OCI-LY1 (cell line): ENCODE data around the gene PSG6.

ENCODE experiments used
- EZH2 ChIP-seq: fragments of 200-600 bp; sonication (generic), shearing (Covaris generic); IDR thresholded peaks from 2 replicates; pipeline ENCODE4 v1.8.0; 2017; ENCODE audit warnings: borderline replicate concordance, mixed run types, mild to moderate bottlenecking, antibody characterized with exemption, low read length, moderate library complexity, mixed read lengths
- TF ChIP-seq, protein P1 (sequence below): fragments of 200-600 bp; sonication (generic), shearing (Covaris generic); IDR thresholded peaks from 2 replicates; pipeline ENCODE4 v1.5.1; 2017; ENCODE audit warnings: mild to moderate bottlenecking, antibody characterized with exemption, low read length, moderate library complexity, mixed read lengths

DNA sequence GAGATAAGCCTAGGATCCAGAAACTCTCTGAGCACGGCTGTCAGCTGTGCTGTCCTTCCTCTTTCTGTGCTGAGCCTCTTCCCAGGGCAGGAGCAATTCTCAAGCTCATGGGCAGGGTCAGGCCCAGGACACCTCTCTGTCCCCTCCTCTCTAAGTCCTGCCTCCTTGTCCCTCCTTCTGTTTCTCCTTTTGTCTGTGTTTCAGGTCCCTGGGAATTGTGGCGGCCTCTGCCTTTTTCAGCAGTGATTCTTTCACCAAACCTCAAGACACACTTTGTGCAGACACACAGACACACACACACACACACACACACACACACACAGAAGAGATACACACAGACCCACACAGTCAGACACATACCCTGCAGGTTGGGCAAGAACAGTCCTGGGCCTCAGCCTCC lies 38.1 kb downstream of the PSG6 start, which contains the start of gene PSG1:
- TF ChIP-seq, protein P1, sequence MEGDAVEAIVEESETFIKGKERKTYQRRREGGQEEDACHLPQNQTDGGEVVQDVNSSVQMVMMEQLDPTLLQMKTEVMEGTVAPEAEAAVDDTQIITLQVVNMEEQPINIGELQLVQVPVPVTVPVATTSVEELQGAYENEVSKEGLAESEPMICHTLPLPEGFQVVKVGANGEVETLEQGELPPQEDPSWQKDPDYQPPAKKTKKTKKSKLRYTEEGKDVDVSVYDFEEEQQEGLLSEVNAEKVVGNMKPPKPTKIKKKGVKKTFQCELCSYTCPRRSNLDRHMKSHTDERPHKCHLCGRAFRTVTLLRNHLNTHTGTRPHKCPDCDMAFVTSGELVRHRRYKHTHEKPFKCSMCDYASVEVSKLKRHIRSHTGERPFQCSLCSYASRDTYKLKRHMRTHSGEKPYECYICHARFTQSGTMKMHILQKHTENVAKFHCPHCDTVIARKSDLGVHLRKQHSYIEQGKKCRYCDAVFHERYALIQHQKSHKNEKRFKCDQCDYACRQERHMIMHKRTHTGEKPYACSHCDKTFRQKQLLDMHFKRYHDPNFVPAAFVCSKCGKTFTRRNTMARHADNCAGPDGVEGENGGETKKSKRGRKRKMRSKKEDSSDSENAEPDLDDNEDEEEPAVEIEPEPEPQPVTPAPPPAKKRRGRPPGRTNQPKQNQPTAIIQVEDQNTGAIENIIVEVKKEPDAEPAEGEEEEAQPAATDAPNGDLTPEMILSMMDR = no peak
- TF ChIP-seq EZH2 = no peak
